ENCODE measurements around the gene WNT3A. TPM values are rescaled to one million over a fixed set of nuclear protein-coding genes. Genes with fewer than 3 reads are reported as not detected.

Gene WNT3A
- polyA plus RNA-seq, 1 experiment, result not detected

- CTCF ChIA-PET, result interaction anchor here (0.5 kb wide), 1 partner anchor 74 kb away, joined by 3 read pairs; no protein-coding TSS in a partner anchor
- DNase-seq (ENCODE audit: low read depth, low spot score), result no peak
- no peak overlapping the region for H3K4me3 ChIP-seq (ENCODE audit: low read depth, low read length)
- POLR2A ChIA-PET, result no interaction called here
- no peak overlapping the region for H3K27ac ChIP-seq (ENCODE audit: low read depth, low read length)
- H3K27me3 ChIP-seq (ENCODE audit: control insufficient read depth, insufficient read depth, low read length), result no peaks in the 10 kb centered on the region
- H3K9me3 ChIP-seq (ENCODE audit: control insufficient read depth, insufficient read depth, low read length), result peaks cover 24% of the 10 kb centered on the region
- TF ChIP-seq CTCF (IDR thresholded peaks at IDR 0.05; ENCODE audit: low read depth, low read length), result no peak
Observed at GRCh38 chr1:228092342-228093049, 85.7 kb downstream of the WNT3A start.

GRCh38 chr1:228093050-228093906 lies 86.5 kb downstream of the WNT3A start:
- Histone ChIP-seq H3K27me3 (ENCODE audit: control insufficient read depth, insufficient read depth, low read length) (no peaks in the 10 kb centered on the region), H3K9me3 (ENCODE audit: control insufficient read depth, insufficient read depth, low read length) (peaks cover 24% of the 10 kb centered on the region), H3K4me3 (ENCODE audit: low read depth, low read length) (no peak overlapping the region), H3K27ac (ENCODE audit: low read depth, low read length) (no peak overlapping the region)
- TF ChIP-seq CTCF (IDR thresholded peaks at IDR 0.05; ENCODE audit: low read depth, low read length), result no peak
- ChIA-PET POLR2A (interaction anchor here (0.7 kb wide), 1 partner anchor 393 kb away, joined by 12 read pairs; no protein-coding TSS in a partner anchor), CTCF (no interaction called here)
- no peak for DNase-seq (ENCODE audit: low read depth, low spot score)

DNA sequence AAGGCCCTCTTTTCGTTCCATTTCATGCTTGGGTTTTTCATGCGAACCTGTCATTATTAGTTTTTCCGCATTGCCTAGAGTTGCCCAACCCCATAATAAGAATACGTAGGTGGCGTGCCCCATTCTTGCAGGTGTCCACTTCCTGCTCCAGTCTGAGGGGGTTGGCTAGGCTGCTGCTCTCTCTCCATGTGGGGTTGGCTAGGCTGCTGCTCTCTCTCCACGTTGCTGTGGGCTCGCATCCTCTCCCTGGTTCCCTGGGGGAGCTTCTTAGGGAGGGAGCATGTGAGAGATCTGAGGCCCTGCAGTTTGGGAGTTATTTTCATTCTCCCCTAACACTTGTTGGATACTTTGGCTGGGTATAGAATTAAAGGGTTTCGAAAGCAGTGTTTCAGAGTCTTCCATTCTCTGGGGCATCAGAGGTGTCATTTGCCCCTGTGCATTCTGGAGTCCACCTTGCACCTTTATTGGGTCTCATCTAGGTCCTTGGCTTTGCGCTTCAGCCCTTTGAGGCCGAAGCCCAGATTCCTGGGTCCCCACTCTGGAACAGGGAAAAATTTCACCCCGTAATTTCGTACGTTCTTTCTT lies 87.7 kb downstream of the WNT3A start:
- POLR2A ChIA-PET, result interaction anchor here (0.5 to 0.6 kb wide), 2 partner anchors 55 to 529 kb away, joined by 3 to 4 read pairs; partner anchors contain the start of gene GJC2

DNA sequence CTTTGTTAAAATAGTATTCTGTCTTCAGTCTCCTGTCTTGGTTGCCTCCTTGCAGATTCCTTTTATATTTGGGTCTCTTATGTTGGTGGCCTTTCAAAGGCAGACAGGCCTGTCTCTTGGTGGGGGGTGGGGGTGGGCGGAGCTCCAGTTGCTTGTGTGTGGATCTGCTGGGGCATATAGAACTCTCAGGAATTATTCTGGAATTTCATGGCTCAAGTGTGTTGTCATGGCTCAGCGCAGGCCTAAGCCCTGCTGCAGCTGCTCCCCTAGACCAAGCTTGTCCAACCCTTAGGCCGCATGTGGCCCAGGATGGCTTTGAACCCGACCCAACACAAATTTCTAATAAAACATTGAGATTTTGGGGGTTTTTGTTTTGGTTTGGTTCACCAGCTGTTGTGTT lies 88.4 kb downstream of the WNT3A start:
- ChIA-PET POLR2A (interaction anchor here (0.5 to 0.6 kb wide), 2 partner anchors 55 to 530 kb away, joined by 3 to 4 read pairs; partner anchors contain the start of gene GJC2), CTCF (no interaction called here)
- Histone ChIP-seq H3K27ac (ENCODE audit: low read depth, low read length) (no peak overlapping the region), H3K4me3 (ENCODE audit: low read depth, low read length) (no peak overlapping the region), H3K9me3 (ENCODE audit: control insufficient read depth, insufficient read depth, low read length) (peaks cover 24% of the 10 kb centered on the region), H3K27me3 (ENCODE audit: control insufficient read depth, insufficient read depth, low read length) (no peaks in the 10 kb centered on the region)
- DNase-seq (ENCODE audit: low read depth, low spot score), result no peak
- no peak for TF ChIP-seq CTCF (IDR thresholded peaks at IDR 0.05; ENCODE audit: low read depth, low read length)

More for the DNA sequence above, 87.7 kb downstream of the WNT3A start:
- H3K9me3 ChIP-seq (ENCODE audit: control insufficient read depth, insufficient read depth, low read length), result peaks cover 24% of the 10 kb centered on the region
- CTCF ChIA-PET, result no interaction called here
- H3K27ac ChIP-seq (ENCODE audit: low read depth, low read length), result no peak overlapping the region
- no peak for TF ChIP-seq CTCF (IDR thresholded peaks at IDR 0.05; ENCODE audit: low read depth, low read length)
- no peak overlapping the region for H3K4me3 ChIP-seq (ENCODE audit: low read depth, low read length)
- DNase-seq (ENCODE audit: low read depth, low spot score), result no peak
- H3K27me3 ChIP-seq (ENCODE audit: control insufficient read depth, insufficient read depth, low read length), result no peaks in the 10 kb centered on the region

All from AG04450 (cell line).